ENCODE data around the gene FRYL.

The FRYL gene

DNA sequence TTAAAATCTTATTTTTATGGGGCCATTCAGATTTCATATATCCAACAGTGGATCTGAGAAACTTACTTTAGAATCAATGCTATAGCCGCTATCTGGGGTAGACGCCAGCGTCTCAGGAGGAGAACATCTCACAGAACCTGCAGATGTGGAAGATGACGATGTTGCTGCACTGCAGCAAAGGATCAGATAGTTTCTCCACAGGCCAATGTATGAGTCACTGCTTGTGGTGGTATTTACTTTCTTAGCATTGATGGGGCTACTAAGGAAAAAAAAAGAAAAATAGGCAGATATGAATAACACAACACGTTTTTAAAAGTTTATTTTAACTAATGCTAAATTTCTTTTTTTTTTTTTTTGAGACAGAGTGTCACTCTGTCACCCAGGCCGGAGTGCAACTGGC lies 204.1 kb downstream of the FRYL start:
- no peak overlapping the region for H3K27ac ChIP-seq
- no peaks in the 10 kb centered on the region for H3K9me3 ChIP-seq
- no peaks in the 10 kb centered on the region for H3K27me3 ChIP-seq
- H3K4me1 ChIP-seq: no peaks in the 10 kb centered on the region
- no peak overlapping the region for H3K4me2 ChIP-seq
- TF ChIP-seq Cebpa-rat (IDR thresholded peaks at IDR 0.05): no peak
- H3K4me3 ChIP-seq: no peak overlapping the region
- no peak overlapping the region for H3K9ac ChIP-seq
- H3K36me3 ChIP-seq: peaks cover 56% of the 10 kb centered on the region
- H4K20me1 ChIP-seq: peaks cover 5% of the 10 kb centered on the region; the same call in 1 of the 2 replicates

DNA sequence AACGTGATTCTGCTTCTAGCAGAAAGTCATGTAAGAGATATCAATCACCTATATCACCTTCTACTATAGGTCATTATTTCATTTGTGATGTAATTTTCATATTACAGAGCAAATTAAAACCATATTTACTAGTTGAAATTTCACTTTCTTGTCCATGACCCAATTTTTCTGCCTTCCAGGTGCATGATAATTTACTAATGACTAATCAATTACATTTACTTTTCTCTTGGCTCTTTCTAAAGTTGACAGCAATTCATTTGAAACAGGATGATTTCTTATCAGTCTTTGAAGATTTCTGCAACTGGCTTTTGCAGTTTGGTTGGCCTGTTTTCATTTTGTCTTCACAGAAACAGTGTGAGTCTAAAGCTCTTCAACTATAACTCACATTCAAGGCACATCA lies 208.6 kb downstream of the FRYL start:
- no peak overlapping the region for H3K4me3 ChIP-seq

DNA sequence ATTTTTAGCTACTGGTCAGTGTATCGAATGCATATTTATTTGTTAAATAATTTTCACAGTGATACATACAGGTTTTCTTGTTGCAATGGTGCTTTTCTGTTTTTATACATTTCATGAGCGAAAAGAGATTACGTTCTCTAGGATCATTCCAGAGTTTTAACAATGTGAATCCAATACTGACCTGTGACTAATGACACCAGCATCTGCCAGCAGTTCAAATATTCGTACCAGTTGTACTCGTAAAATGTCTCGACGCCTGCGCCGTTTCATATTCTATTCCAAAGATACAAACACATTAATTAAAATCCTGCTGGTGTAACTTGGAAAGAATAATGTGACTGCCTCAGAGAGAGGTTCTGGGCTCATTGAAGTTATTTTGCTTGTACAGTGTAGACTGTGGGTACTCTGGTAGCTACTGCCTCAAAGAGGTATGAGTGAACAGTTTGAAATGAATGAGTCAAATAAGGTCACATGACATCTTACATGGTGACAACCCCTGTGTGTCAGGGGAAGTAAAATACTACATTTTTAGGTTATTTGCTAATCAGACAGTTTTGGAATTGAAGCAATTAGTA lies 209.3 kb downstream of the FRYL start:
- Histone ChIP-seq H3K4me1 (no peaks in the 10 kb centered on the region), H3K9ac (no peak overlapping the region), H3K27me3 (no peaks in the 10 kb centered on the region), H4K20me1 (no peaks in the 10 kb centered on the region), H3K36me3 (peaks cover 83% of the 10 kb centered on the region), H3K9me3 (no peaks in the 10 kb centered on the region), H3K4me3 (no peak overlapping the region), H3K4me2 (no peak overlapping the region), H3K27ac (no peak overlapping the region)
- TF ChIP-seq Cebpa-rat (IDR thresholded peaks at IDR 0.05): no peak

More for the DNA sequence above, 208.6 kb downstream of the FRYL start:
- Histone ChIP-seq H3K27me3 (no peaks in the 10 kb centered on the region), H3K36me3 (peaks cover 83% of the 10 kb centered on the region), H4K20me1 (no peaks in the 10 kb centered on the region), H3K27ac (no peak overlapping the region), H3K4me2 (no peak overlapping the region), H3K9me3 (no peaks in the 10 kb centered on the region), H3K9ac (no peak overlapping the region), H3K4me1 (no peaks in the 10 kb centered on the region)
- TF ChIP-seq Cebpa-rat (IDR thresholded peaks at IDR 0.05): no peak

DNA sequence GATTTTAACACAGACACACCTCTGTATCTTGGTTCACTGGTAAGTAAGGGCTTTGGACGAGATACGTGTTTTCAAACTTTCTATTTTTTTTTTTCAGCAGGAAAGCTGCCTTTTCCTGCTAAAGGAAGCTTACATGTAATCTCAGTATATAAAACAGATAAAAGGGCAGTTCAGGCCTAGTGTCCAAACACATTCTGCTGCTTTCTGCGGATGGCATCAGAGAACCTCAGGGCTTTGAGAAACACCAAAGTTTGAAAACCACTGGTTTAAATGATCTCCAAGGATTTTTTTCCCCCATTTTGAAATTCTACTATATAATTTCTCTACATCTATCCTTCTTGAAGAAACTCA lies 214.1 kb downstream of the FRYL start:
- Histone ChIP-seq H3K4me3 (no peak overlapping the region), H3K4me1 (no peaks in the 10 kb centered on the region), H3K36me3 (peaks cover 82% of the 10 kb centered on the region), H3K9me3 (no peaks in the 10 kb centered on the region), H3K27me3 (no peaks in the 10 kb centered on the region), H3K27ac (no peak overlapping the region), H4K20me1 (no peaks in the 10 kb centered on the region), H3K4me2 (no peak overlapping the region), H3K9ac (no peak overlapping the region)
- TF ChIP-seq Cebpa-rat (IDR thresholded peaks at IDR 0.05): no peak

DNA sequence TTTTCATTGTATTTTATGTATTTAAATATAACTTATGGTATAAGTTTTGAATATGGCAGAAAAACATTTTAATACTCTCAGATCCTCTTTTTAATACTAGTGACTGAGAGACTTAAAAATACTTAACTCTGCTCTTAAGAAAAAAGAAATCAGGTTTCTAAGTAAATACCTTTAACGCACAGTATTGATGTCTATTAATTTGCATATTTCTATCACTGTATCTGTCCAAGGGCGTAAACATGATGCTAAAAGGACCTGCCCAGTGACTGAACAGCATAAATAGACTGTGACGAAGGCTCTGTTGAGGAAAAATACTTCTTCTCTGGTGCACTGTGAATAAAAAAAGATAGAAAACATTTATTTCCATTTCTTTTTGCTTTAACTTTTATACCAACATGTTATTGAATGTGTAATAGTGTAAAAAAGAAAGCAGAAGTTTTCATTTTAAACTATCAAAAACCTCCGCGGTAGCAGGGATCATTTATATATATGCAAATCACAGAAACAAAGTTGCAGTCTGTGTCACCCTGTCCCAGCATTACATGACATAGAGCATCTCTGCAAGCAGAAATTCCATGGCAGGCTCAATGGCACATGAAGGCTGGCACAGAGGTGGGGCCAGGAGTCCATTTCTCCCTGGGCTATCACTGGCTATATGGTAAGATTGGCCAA lies 214.6 kb downstream of the FRYL start:
- Histone ChIP-seq H3K36me3 (peaks cover 82% of the 10 kb centered on the region), H3K9me3 (no peaks in the 10 kb centered on the region), H3K4me1 (no peaks in the 10 kb centered on the region), H3K4me3 (no peak overlapping the region), H3K27ac (no peak overlapping the region), H3K27me3 (no peaks in the 10 kb centered on the region), H3K9ac (no peak overlapping the region), H4K20me1 (no peaks in the 10 kb centered on the region), H3K4me2 (no peak overlapping the region)
- no peak for TF ChIP-seq Cebpa-rat (IDR thresholded peaks at IDR 0.05)

DNA sequence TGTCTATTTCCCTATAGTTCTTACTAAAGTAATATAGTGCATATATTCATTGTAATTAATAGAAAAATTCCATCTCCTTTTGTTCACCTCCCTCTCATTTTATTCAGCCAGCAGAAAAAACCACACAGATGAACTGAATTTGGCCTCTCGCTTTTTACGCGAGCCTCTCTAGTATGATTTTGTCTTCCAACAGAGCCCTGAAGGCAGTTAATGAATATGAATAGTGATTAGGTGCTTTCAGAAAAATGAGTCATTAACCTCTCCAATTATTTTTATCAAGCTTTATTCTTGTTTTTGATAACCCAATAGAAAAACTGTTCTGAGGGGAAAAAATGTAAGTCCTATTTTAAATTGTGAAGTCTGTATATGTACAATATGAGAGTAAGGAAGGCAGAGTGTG lies 215.9 kb downstream of the FRYL start:
- no peaks in the 10 kb centered on the region for H4K20me1 ChIP-seq
- no peaks in the 10 kb centered on the region for H3K9me3 ChIP-seq
- H3K9ac ChIP-seq: no peak overlapping the region
- H3K36me3 ChIP-seq: peaks cover 79% of the 10 kb centered on the region
- no peak overlapping the region for H3K4me3 ChIP-seq
- no peak for TF ChIP-seq Cebpa-rat (IDR thresholded peaks at IDR 0.05)
- H3K4me1 ChIP-seq: no peaks in the 10 kb centered on the region
- H3K27ac ChIP-seq: no peak overlapping the region
- no peak overlapping the region for H3K4me2 ChIP-seq
- H3K27me3 ChIP-seq: no peaks in the 10 kb centered on the region

DNA sequence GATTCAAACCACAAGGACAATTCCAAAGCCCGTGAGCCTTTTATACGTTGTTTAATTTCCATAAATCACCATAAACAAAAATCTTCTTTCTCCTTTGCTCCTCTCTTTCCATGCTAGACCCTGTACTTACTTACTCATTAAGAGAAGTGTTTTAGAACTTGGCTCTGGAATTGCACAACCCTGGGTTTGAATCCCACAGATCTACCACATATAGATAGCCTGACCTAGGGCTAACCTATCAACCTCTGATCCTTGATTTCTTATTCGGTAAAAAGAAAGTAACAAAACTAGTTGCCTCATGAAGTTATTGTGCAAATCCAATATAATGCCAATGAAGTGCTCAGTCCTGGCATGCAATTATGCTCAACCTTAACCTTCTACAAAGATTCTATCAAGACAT lies 221.3 kb downstream of the FRYL start:
- TF ChIP-seq Cebpa-rat (IDR thresholded peaks at IDR 0.05): no peak
- H3K9me3 ChIP-seq: no peaks in the 10 kb centered on the region; the same call in 1 of the 2 replicates
- no peaks in the 10 kb centered on the region for H4K20me1 ChIP-seq

DNA sequence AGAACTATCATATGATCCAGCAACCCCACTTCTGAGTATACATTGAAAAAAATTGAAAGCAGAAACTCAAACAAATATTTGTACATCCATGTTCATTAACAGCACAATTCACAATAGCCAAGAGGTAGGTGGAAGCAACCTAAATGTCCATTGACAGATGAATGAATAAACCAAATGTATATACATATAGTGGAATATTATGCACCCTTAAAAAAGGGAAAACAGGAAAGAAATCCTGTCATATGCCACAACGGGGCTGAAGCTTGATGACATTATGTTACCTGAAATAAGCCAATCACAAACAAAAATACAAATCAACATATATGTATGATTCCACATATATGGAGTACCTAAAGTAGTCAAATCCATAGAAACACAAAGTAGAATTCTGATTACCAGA lies 222.1 kb downstream of the FRYL start:
- Histone ChIP-seq H3K27me3 (no peaks in the 10 kb centered on the region), H4K20me1 (no peaks in the 10 kb centered on the region), H3K36me3 (peaks cover 93% of the 10 kb centered on the region), H3K9ac (no peak overlapping the region), H3K4me3 (no peak overlapping the region), H3K9me3 (no peaks in the 10 kb centered on the region; the same call in 1 of the 2 replicates), H3K27ac (no peak overlapping the region), H3K4me2 (no peak overlapping the region), H3K4me1 (no peaks in the 10 kb centered on the region)
- no peak for TF ChIP-seq Cebpa-rat (IDR thresholded peaks at IDR 0.05)

More for the DNA sequence above, 221.3 kb downstream of the FRYL start:
- Histone ChIP-seq H3K27ac (no peak overlapping the region), H3K4me1 (no peaks in the 10 kb centered on the region), H3K36me3 (peaks cover 94% of the 10 kb centered on the region), H3K4me3 (no peak overlapping the region), H3K27me3 (no peaks in the 10 kb centered on the region), H3K9ac (no peak overlapping the region), H3K4me2 (no peak overlapping the region)

DNA sequence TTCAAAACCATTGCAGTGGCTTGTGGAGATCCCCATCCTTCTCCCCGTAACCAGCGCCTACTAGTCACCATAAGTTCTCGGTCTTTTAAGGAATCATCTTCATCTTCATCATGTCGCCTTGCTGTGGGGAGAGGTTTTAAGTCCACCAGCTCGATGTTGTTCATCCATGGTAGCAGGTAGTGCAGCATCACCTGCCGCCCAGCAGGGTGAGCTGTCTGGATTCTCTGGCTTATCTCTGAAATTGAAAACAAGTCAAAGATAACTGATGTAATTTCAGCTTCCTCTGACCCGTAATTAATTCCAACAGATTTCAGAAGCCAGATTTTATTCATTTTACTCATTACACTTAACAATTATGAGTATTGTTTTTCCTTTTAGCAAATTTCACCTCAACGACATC lies 222.6 kb downstream of the FRYL start:
- H4K20me1 ChIP-seq: no peaks in the 10 kb centered on the region
- H3K36me3 ChIP-seq: peaks cover 90% of the 10 kb centered on the region

DNA sequence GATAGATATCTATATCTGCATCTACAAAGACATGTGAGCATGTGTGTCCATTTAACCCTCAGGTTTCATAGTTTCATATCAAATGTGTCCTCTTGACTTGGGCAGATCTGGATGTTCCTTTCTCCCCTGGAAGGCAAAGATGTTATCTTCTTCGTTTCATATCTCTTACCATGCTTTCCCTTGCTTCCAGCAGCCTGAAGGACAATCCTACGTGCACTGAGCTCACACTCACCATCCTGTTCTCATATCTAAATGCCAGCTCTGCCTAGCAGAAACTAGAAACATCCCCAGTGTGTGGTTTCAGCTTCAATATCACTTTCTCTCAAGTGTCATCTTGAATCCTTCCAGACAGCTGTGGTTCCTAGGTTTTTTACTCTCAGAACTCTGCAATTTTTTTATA lies 223.8 kb downstream of the FRYL start:
- no peak overlapping the region for H3K27ac ChIP-seq
- H3K4me1 ChIP-seq: no peaks in the 10 kb centered on the region
- no peak overlapping the region for H3K9ac ChIP-seq
- no peaks in the 10 kb centered on the region for H4K20me1 ChIP-seq
- no peak for TF ChIP-seq Cebpa-rat (IDR thresholded peaks at IDR 0.05)
- no peaks in the 10 kb centered on the region; the same call in 1 of the 2 replicates for H3K9me3 ChIP-seq
- H3K4me2 ChIP-seq: no peak overlapping the region
- no peaks in the 10 kb centered on the region for H3K27me3 ChIP-seq
- peaks cover 91% of the 10 kb centered on the region for H3K36me3 ChIP-seq
- no peak overlapping the region for H3K4me3 ChIP-seq

More for the DNA sequence above, 222.6 kb downstream of the FRYL start:
- H3K4me3 ChIP-seq: no peak overlapping the region
- H3K9ac ChIP-seq: no peak overlapping the region
- no peak overlapping the region for H3K4me2 ChIP-seq
- no peaks in the 10 kb centered on the region; the same call in 1 of the 2 replicates for H3K9me3 ChIP-seq
- no peak for TF ChIP-seq Cebpa-rat (IDR thresholded peaks at IDR 0.05)
- H3K4me1 ChIP-seq: no peaks in the 10 kb centered on the region
- no peaks in the 10 kb centered on the region for H3K27me3 ChIP-seq
- no peak overlapping the region for H3K27ac ChIP-seq
